GM12878 (cell line): Measurements from ENCODE around the gene ATP5ME. TPM values are rescaled to one million over a fixed set of nuclear protein-coding genes. Genes with fewer than 3 reads are reported as not detected.

Experiments used
- ATAC-seq: fragments of 200-7000 bp; cut with Tn5 transposase; 3 replicates; pipeline ENCODE4 v1.9.1; 2020; ENCODE audit warnings: mild to moderate bottlenecking, moderate library complexity
- BruUV-seq: library from RNA; stranded (reverse); fragments of 400-500 nt; replicated peaks from 2 replicates; lab custom pipeline; 2021; lab: Mats Ljungman, UMichigan
- CTCF ChIA-PET: fragments of 300-600 bp; sonication (Branson Sonifier 250); formaldehyde crosslinking; extraction: SDS; loops from one replicate; lab custom pipeline; 2021; ENCODE audit warnings: inconsistent platforms; lab: Yijun Ruan, JAX
- POLR2A ChIA-PET: fragments of 350-600 bp; formaldehyde crosslinking; extraction: SDS; loops from one replicate; lab custom pipeline; 2021; ENCODE audit warnings: inconsistent platforms; lab: Charles Lee
- RAD21 ChIA-PET: fragments of 300-600 bp; sonication (Branson Sonifier 250); formaldehyde crosslinking; loops from one replicate; lab custom pipeline; 2023; ENCODE audit warnings: antibody characterized with exemption; ENCODE audit not compliant: unreplicated experiment; lab: Charles Lee
- SMC1A ChIA-PET: fragments of 300-600 bp; sonication (Branson Sonifier 250); formaldehyde crosslinking; loops from one replicate; lab custom pipeline; 2023; ENCODE audit not compliant: unreplicated experiment, uncharacterized antibody; lab: Charles Lee
- DNase-seq: peaks from one replicate; pipeline ENCODE4 v3.0.0-alpha.2; 2011; ENCODE audit warnings: low read depth, low spot score
- FAIRE-seq: peaks from 3 replicates; lab custom pipeline; 2011; peaks lifted over from hg19 to GRCh38; lab: Jason Lieb, UNC
- H2AFZ ChIP-seq: 2 replicates; pipeline ENCODE4 v1.6.0; 2011; ENCODE audit warnings: low read depth, low read length, control low read depth; ENCODE audit not compliant: control insufficient read depth
- H3K27ac ChIP-seq: 2 replicates; pipeline ENCODE4 v1.5.1; 2011; ENCODE audit warnings: control low read depth; ENCODE audit not compliant: control insufficient read depth, insufficient read depth
- H3K27me3 ChIP-seq, 2 experiments: replicated peaks in 1 of 2; 2 replicates each; pipeline versions ENCODE4 v1.6.0 to v1.6.1; 2011; ENCODE audit warnings: low read length in 1 of 2; ENCODE audit not compliant: control insufficient read depth in 2 of 2, insufficient read depth in 2 of 2
- H3K36me3 ChIP-seq, 2 experiments: 2 replicates each; pipeline ENCODE4 v1.5.1; 2011; ENCODE audit warnings: low read length in 1 of 2; ENCODE audit not compliant: control insufficient read depth in 2 of 2, insufficient read depth in 2 of 2
- H3K4me1 ChIP-seq: 2 replicates; pipeline ENCODE4 v1.6.1; 2011; ENCODE audit warnings: mild to moderate bottlenecking, low read length, moderate library complexity, mixed read lengths; ENCODE audit not compliant: control insufficient read depth, insufficient read depth
- H3K4me2 ChIP-seq: 2 replicates; pipeline ENCODE4 v1.6.0; 2011; ENCODE audit warnings: control low read depth; ENCODE audit not compliant: control insufficient read depth, insufficient read depth
- H3K4me3 ChIP-seq: fragments of 200-600 bp; sonication (generic); 2 replicates; pipeline ENCODE4 v1.5.1; 2016
- H3K79me2 ChIP-seq: 2 replicates; pipeline ENCODE4 v1.6.0; 2011; ENCODE audit warnings: low read length; ENCODE audit not compliant: control insufficient read depth, insufficient read depth
- H3K9ac ChIP-seq: 2 replicates; pipeline ENCODE4 v1.8.0; 2011; ENCODE audit warnings: low read length, control low read depth, mixed read lengths; ENCODE audit not compliant: control insufficient read depth, insufficient read depth
- H3K9me3 ChIP-seq: replicated peaks from 3 replicates; pipeline ENCODE4 v1.5.1; 2011; ENCODE audit warnings: mild to moderate bottlenecking, low read length; ENCODE audit not compliant: control insufficient read depth, insufficient read depth
- H4K20me1 ChIP-seq: 2 replicates; pipeline ENCODE4 v1.6.0; 2011; ENCODE audit not compliant: control insufficient read depth, insufficient read depth
- ATF7 ChIP-seq: fragments of 450-650 bp; IDR thresholded peaks from 2 replicates; pipeline ENCODE4 v1.6.1; 2016; ENCODE audit warnings: low read depth, mild to moderate bottlenecking
- BCL11A ChIP-seq: IDR thresholded peaks from 2 replicates; pipeline ENCODE4 v1.6.1; 2011; ENCODE audit warnings: low read depth, low read length
- CHD2 ChIP-seq: IDR thresholded peaks from 2 replicates; pipeline ENCODE4 v1.6.1; 2011; ENCODE audit warnings: low read depth, low read length, improper control_type of control experiment, borderline replicate concordance
- DPF2 ChIP-seq: fragments of 450-650 bp; IDR thresholded peaks from 2 replicates; pipeline ENCODE4 v1.6.1; 2017; ENCODE audit warnings: mild to moderate bottlenecking
- E4F1 ChIP-seq: fragments of 450-650 bp; IDR thresholded peaks from 2 replicates; pipeline ENCODE4 v1.6.1; 2018; ENCODE audit warnings: borderline replicate concordance, mild to moderate bottlenecking; ENCODE audit not compliant: partially characterized antibody
- EGR1 ChIP-seq, 2 experiments: IDR thresholded peaks; 1 replicate in 1 of 2; 2 replicates in 1 of 2; pipeline ENCODE4 v1.6.1; 2011 to 2012; ENCODE audit warnings: low read depth in 2 of 2, low read length in 2 of 2, borderline replicate concordance in 1 of 2, mild to moderate bottlenecking in 1 of 2, moderate library complexity in 1 of 2
- EP300 ChIP-seq, 2 experiments: fragments of 150-350 bp in 1 of 2; IDR thresholded peaks; 2 replicates each; pipeline ENCODE4 v1.6.1; 2011 to 2012; ENCODE audit warnings: low read depth in 2 of 2, low read length in 2 of 2, borderline replicate concordance in 1 of 2, improper control_type of control experiment in 1 of 2, inconsistent platforms in 1 of 2; ENCODE audit not compliant: control insufficient read depth in 1 of 2
- FOXM1 ChIP-seq: IDR thresholded peaks from 2 replicates; pipeline ENCODE4 v1.6.1; 2012; ENCODE audit warnings: low read depth, mild to moderate bottlenecking, inconsistent platforms, low read length, moderate library complexity
- IKZF1 ChIP-seq: fragments of 450-650 bp; conservative IDR thresholded peaks from 2 replicates; pipeline ENCODE4 v1.6.1; 2017; ENCODE audit warnings: antibody characterized with exemption, mild to moderate bottlenecking
- JUND ChIP-seq: IDR thresholded peaks from 2 replicates; pipeline ENCODE4 v1.6.1; 2012; ENCODE audit warnings: low read depth, mild to moderate bottlenecking, low read length, improper control_type of control experiment, moderate library complexity
- NFYA ChIP-seq: IDR thresholded peaks from 2 replicates; pipeline ENCODE4 v1.6.1; 2011; ENCODE audit warnings: low read depth, mild to moderate bottlenecking, low read length, improper control_type of control experiment, borderline replicate concordance
- NR2F1 ChIP-seq: fragments of 450-650 bp; conservative IDR thresholded peaks from 2 replicates; pipeline ENCODE4 v1.6.1; 2017; ENCODE audit warnings: mild to moderate bottlenecking
- ZZZ3 ChIP-seq: IDR thresholded peaks from 2 replicates; pipeline ENCODE4 v1.6.1; 2011; ENCODE audit warnings: low read depth; ENCODE audit not compliant: control insufficient read depth, insufficient read length
- WGBS: methylation state at CpG from one replicate; pipeline ENCODE4 v1.1.6; 2016; ENCODE audit warnings: low lambda C conversion rate; ENCODE audit not compliant: insufficient replicate concordance, insufficient coverage; ENCODE audit errors: missing lambda C conversion rate; 5-methylcytosine and 5-hydroxymethylcytosine counted together
- in situ Hi-C: fragments of 300-500 bp; cut with MboI; formaldehyde crosslinking; loops from 9 replicates; pipeline ENCODE4 v1.14.3; 2018; ENCODE audit warnings: mixed read lengths
- intact Hi-C: fragments of 100-400 bp; cut with micrococcal nuclease; formaldehyde crosslinking; loops from one replicate; pipeline ENCODE4 v1.14.2; 2022; ENCODE audit not compliant: unreplicated experiment
- polyA plus RNA-seq, 11 experiments: library from polyadenylated mRNA; depleted of rRNA in 4 of 11; unstranded in 6 of 11; stranded (reverse) in 5 of 11; fragments of >200 nt; fragmentation: Nextera tagmentation in 4 of 11; fragmentation: Illumina TruSeq in 1 of 11; extraction: Ambion mirVana in 4 of 11; extraction: Trizol in 1 of 11; gene quantifications; 1 replicate in 1 of 11; 2 replicates in 10 of 11; pipeline versions ENCODE4 v1.2.1 to v1.2.3, GENCODE V29; 2011 to 2016; ENCODE audit warnings: inconsistent platforms in 2 of 11, missing spikeins in 2 of 11, low read depth in 1 of 11
- total RNA-seq, 4 experiments: library from RNA; depleted of rRNA in 3 of 4; stranded (reverse); fragments of >200 nt in 3 of 4; fragmentation: Illumina TruSeq in 1 of 4; extraction: Trizol in 1 of 4; gene quantifications; 2 replicates each; pipeline versions ENCODE4 v1.2.1 to v1.2.3, GENCODE V29; 2013 to 2021
- TF ChIP-seq, protein P1 (sequence below): IDR thresholded peaks from 2 replicates; pipeline ENCODE4 v1.6.1; 2011; ENCODE audit warnings: mild to moderate bottlenecking, low read depth, low read length, moderate library complexity; ENCODE audit not compliant: insufficient replicate concordance

ATP5ME gene
- total and polyA plus RNA-seq, 10 of the 15 experiments (the other 5 are each of a cell fraction or from before 2014, with no cell fraction given) = 279 to 2,374 (median 509) TPM

DNA sequence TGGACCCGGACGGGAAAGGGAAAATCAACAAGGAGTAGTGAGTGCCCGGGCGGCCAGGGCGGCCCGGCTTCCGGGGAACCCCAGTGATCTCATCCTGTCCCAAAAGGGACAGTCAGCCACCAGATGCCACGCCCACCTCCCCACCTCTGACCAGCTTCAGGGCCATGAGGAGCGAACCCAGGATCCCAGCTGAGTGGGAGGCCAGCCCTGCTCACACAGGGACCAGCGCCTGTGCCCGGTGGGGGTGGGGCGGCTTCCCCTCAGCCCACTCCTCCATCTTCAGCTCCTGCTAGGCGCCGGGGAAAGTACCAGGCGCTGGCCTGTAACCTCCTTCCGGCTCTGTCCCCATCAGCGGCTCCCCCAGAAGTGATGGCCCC lies 6.5 kb upstream of the ATP5ME start:
- peak overlapping the region; percentile 47 for H3K4me3 ChIP-seq
- DNase-seq (no peak), FAIRE-seq (no peak), ATAC-seq (peak; percentile 34)
- H3K27ac ChIP-seq = no peak overlapping the region
- H3K79me2 ChIP-seq = peaks cover 2% of the 10 kb centered on the region
- BruUV-seq = no TSS peak
- in situ Hi-C loops (no loop called here), intact Hi-C loops (no loop called here)
- peak overlapping the region; percentile 89 for H3K4me2 ChIP-seq
- SMC1A ChIA-PET = interaction anchor here (1.1 kb wide), 1 partner anchor 74 kb away, joined by 3 read pairs; no protein-coding TSS in a partner anchor
- H3K27me3 ChIP-seq = no peaks in the 10 kb centered on the region
- POLR2A ChIA-PET = interaction anchor here (1.2 to 1.8 kb wide), 2 partner anchors 10 to 19 kb away, joined by 3 to 5 read pairs; no protein-coding TSS in a partner anchor
- TF ChIP-seq ATF7 = peak; percentile 46
- TF ChIP-seq DPF2 = 0 out of 2 replicates have a peak, but pooled peaks have one; percentile 38
- TF ChIP-seq CHD2 = 0 out of 2 replicates have a peak, but pooled peaks have one; percentile 34
- TF ChIP-seq, protein P1, sequence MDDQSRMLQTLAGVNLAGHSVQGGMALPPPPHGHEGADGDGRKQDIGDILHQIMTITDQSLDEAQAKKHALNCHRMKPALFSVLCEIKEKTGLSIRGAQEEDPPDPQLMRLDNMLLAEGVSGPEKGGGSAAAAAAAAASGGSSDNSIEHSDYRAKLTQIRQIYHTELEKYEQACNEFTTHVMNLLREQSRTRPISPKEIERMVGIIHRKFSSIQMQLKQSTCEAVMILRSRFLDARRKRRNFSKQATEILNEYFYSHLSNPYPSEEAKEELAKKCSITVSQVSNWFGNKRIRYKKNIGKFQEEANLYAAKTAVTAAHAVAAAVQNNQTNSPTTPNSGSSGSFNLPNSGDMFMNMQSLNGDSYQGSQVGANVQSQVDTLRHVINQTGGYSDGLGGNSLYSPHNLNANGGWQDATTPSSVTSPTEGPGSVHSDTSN = no peak
- TF ChIP-seq IKZF1 = peak; percentile 22; the same call in 1 of the 2 replicates
- 0 out of 2 replicates have a peak, but pooled peaks have one; percentile 20 for TF ChIP-seq JUND
- CTCF ChIA-PET = no interaction called here
- WGBS = 2% methylated on average over 17 of the region's 17 CpGs
- H3K36me3 ChIP-seq = no peaks in the 10 kb centered on the region
- peak overlapping the region; percentile 62 for H3K9ac ChIP-seq
- H2AFZ ChIP-seq = peak overlapping the region; percentile 65
- peaks cover 31% of the 10 kb centered on the region for H3K4me1 ChIP-seq
- RAD21 ChIA-PET = no interaction called here
- H3K9me3 ChIP-seq = no peaks in the 10 kb centered on the region
- no peaks in the 10 kb centered on the region for H4K20me1 ChIP-seq

GRCh38 chr4:680091-680490 lies 6.0 kb upstream of the ATP5ME start:
- Histone ChIP-seq H3K27ac (no peak overlapping the region), H3K4me3 (no peak overlapping the region), H3K36me3 (no peaks in the 10 kb centered on the region), H3K79me2 (peaks cover 6% of the 10 kb centered on the region), H3K4me2 (peak overlapping the region; percentile 89), H3K4me1 (peaks cover 36% of the 10 kb centered on the region), H4K20me1 (no peaks in the 10 kb centered on the region), H2AFZ (no peak overlapping the region), H3K27me3 (no peaks in the 10 kb centered on the region), H3K9me3 (no peaks in the 10 kb centered on the region), H3K9ac (no peak overlapping the region)
- ChIA-PET CTCF (no interaction called here), SMC1A (interaction anchor here (1.1 kb wide), 1 partner anchor 74 kb away, joined by 3 read pairs; no protein-coding TSS in a partner anchor), RAD21 (no interaction called here), POLR2A (interaction anchor here (1.8 kb wide), 1 partner anchor 19 kb away, joined by 5 read pairs; no protein-coding TSS in a partner anchor)
- ATAC-seq (no peak), FAIRE-seq (no peak), DNase-seq (no peak)
- BruUV-seq = no TSS peak
- WGBS = 68% methylated on average over 9 of the region's 9 CpGs
- intact Hi-C loops = no loop called here
- in situ Hi-C loops = no loop called here
- TF ChIP-seq NFYA = no peak
- no peak for TF ChIP-seq BCL11A
- TF ChIP-seq CHD2 = no peak
- TF ChIP-seq E4F1 = no peak
- no peak for TF ChIP-seq FOXM1
- TF ChIP-seq ZZZ3 = no peak
- no peak for TF ChIP-seq NR2F1
- TF ChIP-seq EP300 (IDR thresholded peaks at IDR 0.05; ENCODE audit: borderline replicate concordance in 1 of 2, control insufficient read depth in 1 of 2, low read depth in 2 of 2, low read length in 2 of 2) = no peak
- no peak for TF ChIP-seq EGR1 (IDR thresholded peaks at IDR 0.05; ENCODE audit: borderline replicate concordance in 1 of 2, low read depth in 2 of 2, low read length in 2 of 2)
